H1 (cell line): ENCODE data around the gene SORBS1. TPM values are rescaled to one million over a fixed set of nuclear protein-coding genes. Genes with fewer than 3 reads are reported as not detected.
A peak's percentile ranks its signal among the peaks of the same experiment; 100 is the strongest.

Source experiments
- BCL11A ChIP-seq, 2 experiments: IDR thresholded peaks; one replicate each; pipeline ENCODE4 v1.6.1; 2011; ENCODE audit warnings: low read depth in 2 of 2, low read length in 2 of 2, mild to moderate bottlenecking in 2 of 2
- CBX5 ChIP-seq: fragments of 300-800, 300-1000 bp; sonication (generic); IDR thresholded peaks from 2 replicates; pipeline ENCODE4 v1.7.1; 2016; ENCODE audit warnings: antibody characterized with exemption, low read length, low read depth
- CHD7 ChIP-seq: fragments of 300-600 bp; sonication (generic); IDR thresholded peaks from 2 replicates; pipeline ENCODE4 v1.7.1; 2012; ENCODE audit warnings: low read length, moderate library complexity, mild to moderate bottlenecking, inconsistent platforms; ENCODE audit not compliant: insufficient replicate concordance
- CTCF ChIP-seq, 3 experiments: IDR thresholded peaks; 1 replicate in 2 of 3; 2 replicates in 1 of 3; pipeline versions ENCODE4 v1.5.1 to v1.6.1; 2011; ENCODE audit warnings: low read length in 3 of 3, mild to moderate bottlenecking in 3 of 3, inconsistent platforms in 2 of 3, low read depth in 1 of 3, moderate library complexity in 1 of 3; ENCODE audit not compliant: insufficient read depth in 1 of 3; ENCODE audit errors: control extremely low read depth in 1 of 3
- HDAC6 ChIP-seq: IDR thresholded peaks from one replicate; pipeline ENCODE4 v1.7.1; 2012; ENCODE audit warnings: low read depth, mild to moderate bottlenecking, inconsistent platforms, low read length, moderate library complexity
- KDM4A ChIP-seq: IDR thresholded peaks from one replicate; pipeline ENCODE4 v1.7.1; 2012; ENCODE audit warnings: low read depth, mild to moderate bottlenecking, moderate library complexity, low read length, inconsistent platforms; ENCODE audit not compliant: severe bottlenecking
- SIRT6 ChIP-seq: IDR thresholded peaks from one replicate; pipeline ENCODE4 v1.7.1; 2012; ENCODE audit warnings: low read length, inconsistent platforms
- SP4 ChIP-seq: IDR thresholded peaks from 2 replicates; pipeline ENCODE4 v1.6.1; 2012; ENCODE audit warnings: low read length, inconsistent platforms
- polyA plus RNA-seq, 7 experiments: library from polyadenylated mRNA; depleted of rRNA in 3 of 7; stranded (reverse) in 5 of 7; unstranded in 2 of 7; fragments of >200 nt in 5 of 7; fragments of 200-250 nt in 2 of 7; gene quantifications; 1 replicate in 5 of 7; 2 replicates in 1 of 7; 4 replicates in 1 of 7; pipeline versions ENCODE4 v1.2.1 to v1.2.3, GENCODE V29; 2011 to 2013; ENCODE audit warnings: missing spikeins in 2 of 7, mixed read lengths in 2 of 7
- total RNA-seq: library from RNA; stranded (reverse); fragmentation: NEBNext Ultra II Directional; extraction: Animal tissue kit (Norgen Biotek cat#: 25700); gene quantifications from 2 replicates; pipeline ENCODE4 v1.2.1, GENCODE V29; 2021

Gene SORBS1
- total and polyA plus RNA-seq, 2 of the 8 experiments (the other 6 are each of a cell fraction or from before 2014, with no cell fraction given), result 16.0 to 35.0 TPM

DNA sequence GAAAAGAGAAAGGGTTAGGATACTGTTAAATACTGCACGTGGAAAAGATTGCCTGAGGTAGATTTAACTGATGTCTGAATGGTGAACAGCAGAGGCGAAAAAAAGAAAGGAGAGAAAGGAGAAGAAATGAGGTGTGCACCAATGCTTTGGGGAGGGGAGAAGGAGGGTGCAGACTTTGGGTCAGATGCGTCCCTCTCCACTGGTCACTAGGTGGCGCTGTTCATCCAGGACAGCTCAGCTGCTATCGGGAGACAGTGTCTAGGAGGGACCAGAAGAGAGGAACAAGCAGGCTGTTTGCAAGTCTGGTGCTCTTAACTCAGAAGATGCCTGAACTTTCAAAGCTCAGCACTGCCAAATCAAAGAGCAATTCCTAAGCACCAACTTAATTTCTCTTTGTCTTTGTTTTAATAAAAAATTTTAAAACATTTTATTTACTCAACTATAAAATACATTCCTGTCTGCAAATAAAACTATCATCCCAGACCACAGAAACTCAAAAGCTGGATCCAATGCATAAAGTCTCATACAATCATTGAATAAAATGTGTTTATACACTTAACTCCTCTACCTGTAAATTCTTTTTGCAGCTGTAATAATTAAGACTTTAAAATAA lies 186.5 kb downstream of the SORBS1 start (continued):
- TF ChIP-seq HDAC6, result no peak
- TF ChIP-seq SIRT6, result no peak
- TF ChIP-seq CTCF (IDR thresholded peaks at IDR 0.05; ENCODE audit: control extremely low read depth in 1 of 3, insufficient read depth in 1 of 3, low read depth in 1 of 3, low read length in 3 of 3), result peak; percentile 91 to 100 (median 100)
- TF ChIP-seq BCL11A (IDR thresholded peaks at IDR 0.05; ENCODE audit: low read depth in 2 of 2, low read length in 2 of 2), result no peak
- no peak for TF ChIP-seq SP4
- TF ChIP-seq KDM4A, result no peak
- no peak for TF ChIP-seq CHD7
- TF ChIP-seq CBX5, result no peak
